WTC11 (cell line): Measurements from ENCODE around the gene RPTOR. TPM values are rescaled to one million over a fixed set of nuclear protein-coding genes. Genes with fewer than 3 reads are reported as not detected.

Experiments
- ATAC-seq: fragments of 200-7000 bp; cut with Tn5 transposase; 2 replicates; pipeline ENCODE4 v1.10.0; 2021; ENCODE audit warnings: mild to moderate bottlenecking, moderate library complexity
- CTCF ChIA-PET: fragments of 300-600 bp; sonication (Branson Sonifier 250); formaldehyde crosslinking; loops from one replicate; lab custom pipeline; 2021; ENCODE audit warnings: antibody characterized with exemption; lab: Charles Lee
- POLR2A ChIA-PET: fragments of 350-600 bp; sonication (Branson Sonifier 250); formaldehyde crosslinking; loops from one replicate; lab custom pipeline; 2021; ENCODE audit warnings: antibody characterized with exemption; lab: Charles Lee
- DNase-seq: peaks from one replicate; pipeline ENCODE4 v3.0.0; 2021; ENCODE audit warnings: low spot score
- H3K27ac Mint-ChIP-seq: 2 replicates; pipeline ENCODE4 v1.8.0; 2021; ENCODE audit warnings: mixed read lengths
- H3K27me3 Mint-ChIP-seq: 2 replicates; pipeline ENCODE4 v1.8.0; 2021; ENCODE audit warnings: low read depth, mild to moderate bottlenecking, moderate library complexity, mixed read lengths
- H3K36me3 Mint-ChIP-seq: 2 replicates; pipeline ENCODE4 v1.8.0; 2021; ENCODE audit warnings: mixed read lengths
- H3K4me1 Mint-ChIP-seq: 2 replicates; pipeline ENCODE4 v1.8.0; 2022; ENCODE audit warnings: mixed read lengths
- H3K4me3 Mint-ChIP-seq: 2 replicates; pipeline ENCODE4 v1.8.0; 2021; ENCODE audit warnings: mild to moderate bottlenecking, moderate library complexity, mixed read lengths
- H3K9me3 Mint-ChIP-seq: 2 replicates; pipeline ENCODE4 v1.8.0; 2021; ENCODE audit warnings: mixed read lengths
- ATF1 ChIP-seq: sonication (generic); formaldehyde crosslinking; IDR thresholded peaks from 2 replicates; pipeline ENCODE4 v1.8.1; 2023; ENCODE audit warnings: mild to moderate bottlenecking, moderate library complexity, missing genetic modification reagents
- CDX4 ChIP-seq: fragments of 250-450 bp; sonication (Bioruptor Pico); IDR thresholded peaks from 2 replicates; pipeline ENCODE4 v1.9.0; 2021; ENCODE audit warnings: moderate library complexity, mild to moderate bottlenecking, inconsistent platforms, borderline replicate concordance
- CREM ChIP-seq: sonication (generic); formaldehyde crosslinking; IDR thresholded peaks from 2 replicates; pipeline ENCODE4 v1.8.1; 2022; ENCODE audit warnings: mild to moderate bottlenecking, missing genetic modification reagents, moderate library complexity
- ELF4 ChIP-seq: sonication (generic); formaldehyde crosslinking; IDR thresholded peaks from 2 replicates; pipeline ENCODE4 v1.8.1; 2022; ENCODE audit warnings: low read depth, mild to moderate bottlenecking, moderate library complexity, missing genetic modification reagents
- EMX1 ChIP-seq: fragments of 250-450 bp; sonication (Bioruptor Pico); IDR thresholded peaks from 2 replicates; pipeline ENCODE4 v1.8.0; 2021; ENCODE audit warnings: mild to moderate bottlenecking
- JAZF1 ChIP-seq: fragments of 250-450 bp; sonication (Bioruptor Pico); IDR thresholded peaks from 2 replicates; pipeline ENCODE4 v1.9.0; 2021; ENCODE audit warnings: moderate library complexity, mild to moderate bottlenecking, inconsistent platforms
- JUN ChIP-seq: sonication (generic); formaldehyde crosslinking; IDR thresholded peaks from 2 replicates; pipeline ENCODE4 v1.8.0; 2023; ENCODE audit warnings: mild to moderate bottlenecking, missing genetic modification reagents
- MXD4 ChIP-seq: fragments of 250-450 bp; sonication (Bioruptor Pico); IDR thresholded peaks from 2 replicates; pipeline ENCODE4 v1.8.0; 2021; ENCODE audit warnings: mild to moderate bottlenecking, moderate library complexity, borderline replicate concordance
- PREB ChIP-seq: sonication (generic); formaldehyde crosslinking; IDR thresholded peaks from 2 replicates; pipeline ENCODE4 v1.8.1; 2022; ENCODE audit warnings: mild to moderate bottlenecking, missing genetic modification reagents, moderate library complexity, borderline replicate concordance
- RELA ChIP-seq: sonication (generic); formaldehyde crosslinking; IDR thresholded peaks from 2 replicates; pipeline ENCODE4 v1.8.1; 2022; ENCODE audit warnings: missing genetic modification reagents, mild to moderate bottlenecking, borderline replicate concordance
- RORB ChIP-seq: fragments of 250-450 bp; sonication (Bioruptor Pico); IDR thresholded peaks from 2 replicates; pipeline ENCODE4 v1.9.0; 2021; ENCODE audit warnings: mild to moderate bottlenecking
- TEAD4 ChIP-seq: sonication (generic); formaldehyde crosslinking; IDR thresholded peaks from 2 replicates; pipeline ENCODE4 v1.8.0; 2022; ENCODE audit warnings: mild to moderate bottlenecking, missing genetic modification reagents
- USF2 ChIP-seq: sonication (generic); formaldehyde crosslinking; IDR thresholded peaks from 2 replicates; pipeline ENCODE4 v1.8.1; 2023; ENCODE audit warnings: mild to moderate bottlenecking, missing genetic modification reagents, moderate library complexity
- ZNF263 ChIP-seq: sonication (generic); formaldehyde crosslinking; IDR thresholded peaks from 2 replicates; pipeline ENCODE4 v1.8.1; 2022; ENCODE audit warnings: low read depth, mild to moderate bottlenecking, moderate library complexity, missing genetic modification reagents
- ZNF425 ChIP-seq: fragments of 250-450 bp; sonication (Bioruptor Pico); conservative IDR thresholded peaks from 2 replicates; pipeline ENCODE4 v1.9.0; 2021; ENCODE audit warnings: mild to moderate bottlenecking
- ZNF532 ChIP-seq: fragments of 250-450 bp; sonication (Bioruptor Pico); IDR thresholded peaks from 2 replicates; pipeline ENCODE4 v1.9.0; 2021; ENCODE audit warnings: mild to moderate bottlenecking, borderline replicate concordance
- ZNF671 ChIP-seq: fragments of 250-450 bp; sonication (Bioruptor Pico); IDR thresholded peaks from 2 replicates; pipeline ENCODE4 v1.8.0; 2021; ENCODE audit warnings: mild to moderate bottlenecking
- total RNA-seq: library from RNA; stranded (reverse); gene quantifications from 3 replicates; pipeline ENCODE4 v1.2.3, GENCODE V29; 2021

RPTOR gene
- total RNA-seq, 1 experiment from 2014 or later: 41.0 TPM

- TF ChIP-seq ZNF532 (CRISPR knock-in tag) (no peak), RORB (CRISPR knock-in tag) (no peak), ZNF671 (CRISPR knock-in tag) (no peak), TEAD4 (CRISPR knock-in tag) (no peak), ZNF263 (CRISPR knock-in tag) (no peak), PREB (CRISPR knock-in tag) (no peak), ZNF425 (CRISPR knock-in tag) (no peak), CREM (no peak), RELA (CRISPR knock-in tag) (no peak)
- TF ChIP-seq, all 79 proteins: peak for 0
These were observed 452.9 kb downstream of the RPTOR start (continued) for GRCh38 chr17:80997424-80998117.

GRCh38 chr17:80998118-80998747 lies 453.6 kb downstream of the RPTOR start:
- Mint-ChIP-seq H3K36me3 (no peaks in the 10 kb centered on the region; the same call in 1 of the 2 replicates), H3K4me1 (no peaks in the 10 kb centered on the region; the same call in 1 of the 2 replicates), H3K9me3 (no peaks in the 10 kb centered on the region), H3K4me3 (no peak overlapping the region), H3K27ac (no peak overlapping the region), H3K27me3 (peaks cover 15% of the 10 kb centered on the region)
- ChIA-PET POLR2A (no interaction called here), CTCF (no interaction called here)
- ATAC-seq: no peak
- no peak for TF ChIP-seq ELF4
- no peak for DNase-seq

- Mint-ChIP-seq H3K9me3 (no peaks in the 10 kb centered on the region), H3K27ac (no peak overlapping the region), H3K36me3 (no peaks in the 10 kb centered on the region; the same call in 1 of the 2 replicates), H3K4me1 (no peaks in the 10 kb centered on the region; the same call in 1 of the 2 replicates), H3K4me3 (no peak overlapping the region), H3K27me3 (peaks cover 21% of the 10 kb centered on the region)
- DNase-seq: no peak
- ChIA-PET CTCF (no interaction called here), POLR2A (no interaction called here)
- ATAC-seq: no peak
- TF ChIP-seq ATF1 (CRISPR knock-in tag): no peak
- no peak for TF ChIP-seq JAZF1 (CRISPR knock-in tag)
- no peak for TF ChIP-seq ZNF532 (CRISPR knock-in tag)
- TF ChIP-seq MXD4: no peak
- TF ChIP-seq USF2 (CRISPR knock-in tag): no peak
- no peak for TF ChIP-seq JUN (CRISPR knock-in tag)
- TF ChIP-seq CDX4 (CRISPR knock-in tag): no peak
- TF ChIP-seq EMX1 (CRISPR knock-in tag): no peak
These were observed 454.3 kb downstream of the RPTOR start for GRCh38 chr17:80998748-80999535.
